Skeletal muscle tissue (tissue), 4 donors: ENCODE measurements around the gene CDKAL1. TPM values are rescaled to one million over a fixed set of nuclear protein-coding genes. Genes with fewer than 3 reads are reported as not detected.

ENCODE experiments used
- H3K27ac ChIP-seq: one replicate; pipeline ENCODE4 v1.7.0; 2013; ENCODE audit warnings: mild to moderate bottlenecking, low read depth, low read length, inconsistent platforms
- H3K27me3 ChIP-seq, 3 donors: one replicate each; pipeline ENCODE4 v1.7.0; 2013; ENCODE audit warnings: low read length in 3 of 3; ENCODE audit not compliant: control insufficient read depth in 3 of 3, insufficient read depth in 3 of 3
- H3K36me3 ChIP-seq, 3 donors: one replicate each; pipeline ENCODE4 v1.7.0; 2013; ENCODE audit warnings: low read length in 3 of 3; ENCODE audit not compliant: control insufficient read depth in 3 of 3, insufficient read depth in 3 of 3
- H3K4me1 ChIP-seq, 3 donors: one replicate each; pipeline ENCODE4 v1.7.0; 2013; ENCODE audit warnings: low read length in 3 of 3, mild to moderate bottlenecking in 3 of 3; ENCODE audit not compliant: control insufficient read depth in 3 of 3, insufficient read depth in 3 of 3
- H3K4me3 ChIP-seq, 3 donors: one replicate each; pipeline ENCODE4 v1.7.0; 2013; ENCODE audit warnings: low read length in 3 of 3
- H3K9ac ChIP-seq, 3 donors: one replicate each; pipeline ENCODE4 v1.7.0; 2013; ENCODE audit warnings: low read length in 3 of 3, mild to moderate bottlenecking in 3 of 3, moderate library complexity in 2 of 3, low read depth in 1 of 3
- H3K9me3 ChIP-seq, 3 donors: one replicate each; pipeline ENCODE4 v1.7.0; 2013; ENCODE audit warnings: low read length in 3 of 3; ENCODE audit not compliant: control insufficient read depth in 3 of 3
- total RNA-seq: library from RNA; depleted of rRNA; stranded (reverse); fragments of >200 nt; gene quantifications from one replicate; pipeline ENCODE4 v1.2.3, GENCODE V29; 2014
- donor health status: Osteomylitis.

CDKAL1 gene
- total RNA-seq, 1 donor from 2014 or later = 42.8 TPM

- Histone ChIP-seq H3K27me3 (no peaks in the 10 kb centered on the region), H3K4me3 (no peak overlapping the region), H3K27ac (no peak overlapping the region), H3K9ac (no peak overlapping the region), H3K36me3 (no peaks in the 10 kb centered on the region), H3K4me1 (no peaks in the 10 kb centered on the region), H3K9me3 (no peaks in the 10 kb centered on the region)
Measured at GRCh38 chr6:20856681-20857288, 322.5 kb downstream of the CDKAL1 start.

- H3K9me3 ChIP-seq = no peaks in the 10 kb centered on the region
- no peaks in the 10 kb centered on the region for H3K27me3 ChIP-seq
- no peaks in the 10 kb centered on the region for H3K36me3 ChIP-seq
- H3K4me3 ChIP-seq = no peak overlapping the region
- H3K27ac ChIP-seq = no peak overlapping the region
- H3K4me1 ChIP-seq = no peaks in the 10 kb centered on the region
- no peak overlapping the region for H3K9ac ChIP-seq
Measured at GRCh38 chr6:20861481-20861880, 327.2 kb downstream of the CDKAL1 start.

GRCh38 chr6:20866036-20866435 is 331.8 kb downstream of the CDKAL1 start:
- no peak overlapping the region for H3K4me3 ChIP-seq
- H3K9me3 ChIP-seq = no peaks in the 10 kb centered on the region
- no peaks in the 10 kb centered on the region for H3K36me3 ChIP-seq
- H3K27ac ChIP-seq = no peak overlapping the region
- peaks cover 0 to 3% (median 0%) of the 10 kb centered on the region in 3 donors for H3K4me1 ChIP-seq
- H3K9ac ChIP-seq = no peak overlapping the region
- no peaks in the 10 kb centered on the region for H3K27me3 ChIP-seq

- Histone ChIP-seq H3K27ac (no peak overlapping the region), H3K36me3 (no peaks in the 10 kb centered on the region), H3K27me3 (no peaks in the 10 kb centered on the region), H3K4me1 (peaks cover 0 to 3% (median 0%) of the 10 kb centered on the region in 3 donors), H3K4me3 (no peak overlapping the region), H3K9ac (no peak overlapping the region), H3K9me3 (no peaks in the 10 kb centered on the region)
Measured at GRCh38 chr6:20866935-20867703, 332.9 kb downstream of the CDKAL1 start.

- Histone ChIP-seq H3K9me3 (no peaks in the 10 kb centered on the region), H3K27ac (no peak overlapping the region), H3K9ac (no peak overlapping the region), H3K4me3 (no peak overlapping the region), H3K27me3 (no peaks in the 10 kb centered on the region), H3K36me3 (no peaks in the 10 kb centered on the region), H3K4me1 (peaks cover 0 to 3% (median 0%) of the 10 kb centered on the region in 3 donors)
Measured at GRCh38 chr6:20868397-20869096, 334.3 kb downstream of the CDKAL1 start.

GRCh38 chr6:20870021-20870420 is 335.8 kb downstream of the CDKAL1 start:
- H3K4me3 ChIP-seq = no peak overlapping the region
- H3K27me3 ChIP-seq = no peaks in the 10 kb centered on the region
- H3K9me3 ChIP-seq = no peaks in the 10 kb centered on the region
- H3K27ac ChIP-seq = no peak overlapping the region
- no peak overlapping the region for H3K9ac ChIP-seq
- H3K4me1 ChIP-seq = peaks cover 0 to 3% (median 0%) of the 10 kb centered on the region in 3 donors
- H3K36me3 ChIP-seq = no peaks in the 10 kb centered on the region

- Histone ChIP-seq H3K36me3 (no peaks in the 10 kb centered on the region), H3K4me3 (no peak overlapping the region), H3K9ac (no peak overlapping the region), H3K9me3 (no peaks in the 10 kb centered on the region), H3K27ac (no peak overlapping the region), H3K4me1 (peaks cover 0 to 3% (median 0%) of the 10 kb centered on the region in 3 donors), H3K27me3 (no peaks in the 10 kb centered on the region)
Measured at GRCh38 chr6:20870493-20870892, 336.2 kb downstream of the CDKAL1 start.

GRCh38 chr6:20873425-20874190 is 339.4 kb downstream of the CDKAL1 start:
- Histone ChIP-seq H3K9ac (no peak overlapping the region), H3K4me1 (peaks cover 0 to 4% (median 0%) of the 10 kb centered on the region in 3 donors)

GRCh38 chr6:20875369-20875963 is 341.2 kb downstream of the CDKAL1 start:
- H3K27ac ChIP-seq = no peak overlapping the region
- no peak overlapping the region for H3K9ac ChIP-seq
- no peaks in the 10 kb centered on the region for H3K36me3 ChIP-seq
- H3K27me3 ChIP-seq = no peaks in the 10 kb centered on the region
- no peak overlapping the region for H3K4me3 ChIP-seq
- H3K9me3 ChIP-seq = no peaks in the 10 kb centered on the region
- H3K4me1 ChIP-seq = peaks cover 0 to 4% (median 0%) of the 10 kb centered on the region in 3 donors

More at GRCh38 chr6:20873425-20874190, 339.4 kb downstream of the CDKAL1 start:
- H3K4me3 ChIP-seq = no peak overlapping the region
- no peaks in the 10 kb centered on the region for H3K36me3 ChIP-seq
- no peak overlapping the region for H3K27ac ChIP-seq
- H3K27me3 ChIP-seq = no peaks in the 10 kb centered on the region
- no peaks in the 10 kb centered on the region for H3K9me3 ChIP-seq
